Limb (tissue), 2 donors: Measurements from ENCODE around the gene MAMSTR.
"Not testable (repeated sequence)": the region's sequence is repeated elsewhere in the genome, so short reads cannot be mapped to it uniquely, and the experiment has no call there.

Experiments used
- DNase-seq, 2 donors: peaks; one replicate each; pipeline ENCODE4 v3.0.0-alpha.2; 2016; ENCODE audit errors: extremely low spot score in 2 of 2

The MAMSTR gene, protein sequence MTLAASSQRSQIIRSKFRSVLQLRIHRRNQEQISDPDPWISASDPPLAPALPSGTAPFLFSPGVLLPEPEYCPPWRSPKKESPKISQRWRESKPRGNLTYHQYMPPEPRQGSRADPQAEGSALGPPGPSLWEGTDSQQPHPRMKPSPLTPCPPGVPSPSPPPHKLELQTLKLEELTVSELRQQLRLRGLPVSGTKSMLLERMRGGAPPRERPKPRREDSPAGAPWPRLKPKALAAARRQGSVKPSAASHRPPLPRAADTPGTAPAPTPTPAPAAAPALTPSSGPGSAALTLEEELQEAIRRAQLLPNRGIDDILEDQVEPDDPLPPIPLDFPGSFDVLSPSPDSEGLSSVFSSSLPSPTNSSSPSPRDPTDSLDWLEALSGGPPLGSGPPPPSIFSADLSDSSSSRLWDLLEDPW

DNA sequence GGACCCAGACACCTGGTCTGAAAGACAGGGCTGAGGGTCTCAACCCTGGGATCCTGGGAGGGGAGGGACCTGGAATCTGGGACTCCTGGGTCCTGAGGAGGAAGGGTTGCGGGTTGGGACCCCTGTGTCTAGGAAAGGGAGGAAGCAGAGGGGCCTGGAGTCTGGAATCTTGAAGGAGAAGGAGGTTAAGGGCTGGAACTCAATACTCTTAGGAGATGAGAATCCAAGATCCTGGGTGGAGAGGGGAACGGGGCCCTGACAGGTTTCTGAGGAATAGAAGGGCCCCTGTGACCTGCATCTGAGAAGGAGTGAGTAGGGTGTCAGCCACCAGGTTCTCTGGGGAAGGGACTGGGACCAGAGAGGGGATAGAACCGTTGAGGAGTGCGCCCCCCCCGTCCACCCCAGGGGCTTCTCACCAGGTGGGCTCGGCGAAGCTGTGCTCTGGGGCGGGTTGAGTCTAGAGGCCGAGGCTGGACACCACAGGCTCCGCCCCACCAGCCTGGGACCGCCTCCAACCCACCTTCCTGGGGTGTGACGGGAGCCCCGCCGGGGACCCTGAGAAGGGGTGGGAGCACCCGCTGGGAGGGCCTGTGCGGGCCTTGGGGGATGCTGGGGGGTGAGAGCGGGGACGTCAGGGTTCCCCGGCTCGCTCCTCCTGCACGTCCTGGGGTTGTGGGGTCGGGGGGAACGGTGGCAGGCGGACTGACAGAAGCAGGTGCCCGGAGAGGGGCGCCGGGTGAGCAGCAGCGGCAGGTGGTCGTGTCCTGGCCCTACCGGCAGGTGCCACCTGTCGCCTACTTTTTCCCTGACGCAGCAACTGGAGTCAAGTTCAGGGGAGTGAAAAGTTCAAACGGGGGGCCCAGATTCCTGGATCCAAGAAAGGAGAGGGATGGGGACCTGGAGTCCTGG, at the start of gene MAMSTR:
TSS of gene MAMSTR (minus strand) at position 463 of the 909 bp plus-strand sequence. CDS start 694 bp downstream, outside the sequence.
- peak in 1 of 2 donors; percentile 79 for DNase-seq

DNA sequence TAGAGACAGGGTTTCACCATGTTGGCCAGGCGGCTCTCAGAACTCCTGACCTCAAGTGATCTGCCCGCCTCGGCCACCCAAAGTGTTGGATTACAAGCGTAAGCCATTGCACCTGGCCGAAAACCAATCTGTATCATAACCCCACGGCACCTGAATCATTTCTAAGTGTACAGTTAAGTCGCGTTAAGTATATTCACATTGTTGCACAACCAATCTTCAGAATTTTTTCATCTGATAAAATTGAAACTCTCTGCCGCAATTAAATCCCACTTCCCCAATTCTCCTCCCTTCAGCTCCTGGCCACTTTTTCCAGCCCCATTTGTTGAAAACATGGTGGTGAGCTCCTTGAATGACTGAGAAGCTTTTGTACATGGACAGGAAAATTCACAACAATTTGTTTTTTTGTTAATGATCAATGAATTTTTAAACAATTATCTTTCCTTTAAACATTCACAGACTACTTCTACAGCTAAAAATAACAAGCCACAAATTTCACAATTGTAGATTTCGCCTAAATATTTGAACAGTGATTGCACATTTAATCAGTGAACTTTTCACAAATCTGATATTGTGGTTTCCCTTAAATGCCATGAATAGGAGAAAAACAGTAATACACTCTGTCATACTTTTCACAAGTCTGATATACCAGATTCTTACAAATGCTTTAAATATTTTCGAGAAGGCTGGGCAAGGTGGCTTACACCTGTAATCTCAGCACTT, 49.6 kb upstream of the MAMSTR start:
- no peak for DNase-seq

DNA sequence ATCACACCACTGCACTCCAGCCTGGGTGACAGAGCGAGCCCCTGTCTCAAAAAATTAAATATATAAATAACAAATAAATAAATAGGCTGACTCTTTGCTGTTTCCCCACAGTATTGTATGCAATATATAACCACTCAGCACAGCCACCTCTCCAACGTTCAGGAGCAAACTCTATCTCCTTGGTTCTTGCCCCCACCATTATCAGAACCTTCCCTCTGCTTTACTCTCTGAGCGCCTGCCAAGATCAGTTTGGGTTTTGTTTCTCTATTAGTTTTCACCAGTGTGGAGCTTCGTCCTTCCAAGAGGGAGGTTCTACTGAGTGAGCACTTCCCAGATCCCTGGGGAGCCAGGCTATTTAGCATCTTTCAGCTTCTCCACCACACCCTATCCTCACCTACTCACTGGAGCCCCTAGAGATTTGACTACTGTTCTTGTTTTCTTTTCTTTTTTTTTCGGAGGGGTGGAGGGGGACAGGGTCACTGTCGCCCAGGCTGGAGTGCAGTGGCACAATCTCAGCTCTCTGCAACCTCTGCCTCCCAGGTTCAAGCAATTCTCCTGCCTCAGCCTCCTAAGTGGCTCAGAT, 48.7 kb upstream of the MAMSTR start:
- not testable (repeated sequence) for DNase-seq

DNA sequence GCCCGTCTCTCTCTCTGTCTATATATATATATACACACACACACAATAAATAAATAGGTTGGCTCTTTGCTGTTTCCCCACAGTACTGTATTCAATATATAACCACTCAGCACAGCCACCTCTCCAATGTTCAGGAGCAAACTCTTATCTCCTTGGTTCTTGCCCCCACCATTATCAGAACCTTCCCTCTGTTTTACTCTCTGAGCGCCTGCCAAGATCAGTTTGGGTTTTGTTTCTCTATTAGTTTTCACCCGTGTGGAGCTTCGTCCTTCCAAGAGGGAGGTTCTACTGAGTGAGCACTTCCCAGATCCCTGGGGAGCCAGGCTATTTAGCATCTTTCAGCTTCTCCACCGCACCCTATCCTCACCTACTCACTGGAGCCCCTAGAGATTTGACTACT, 46.3 kb upstream of the MAMSTR start:
- not testable (repeated sequence) for DNase-seq

DNA sequence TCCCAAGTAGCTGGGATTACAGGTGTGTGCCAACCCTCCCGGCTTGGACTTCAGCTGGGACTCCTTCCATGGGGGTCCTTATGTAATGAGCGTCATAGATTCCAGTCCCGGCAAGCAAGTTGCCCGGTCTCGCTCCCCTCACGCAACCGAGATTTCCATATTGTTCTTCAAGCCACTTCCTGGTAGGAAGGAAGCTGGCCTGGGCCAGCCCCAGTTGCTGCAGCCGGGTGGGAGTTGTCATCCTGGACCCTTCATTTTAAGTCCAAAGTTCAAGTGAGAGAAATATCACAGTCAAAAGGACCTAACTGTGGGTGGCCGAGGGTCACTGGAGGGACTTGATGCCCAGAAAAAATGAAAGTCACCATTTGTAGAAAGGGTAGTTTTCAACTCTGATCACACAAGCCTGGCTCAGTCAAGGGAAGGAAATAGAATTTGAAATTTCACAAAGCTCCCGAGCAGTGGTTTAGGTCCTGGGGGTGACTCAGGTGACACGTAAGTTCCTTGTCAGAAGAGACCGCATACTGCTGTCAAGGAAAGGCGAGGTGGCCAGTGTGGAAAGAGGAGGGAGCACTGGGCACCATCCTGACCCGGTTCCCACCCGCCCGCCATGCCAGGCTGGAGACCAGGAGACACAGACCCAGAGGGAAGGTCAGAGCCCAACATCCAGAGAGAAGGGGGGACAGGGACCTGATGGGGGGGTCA, 41.1 kb upstream of the MAMSTR start:
- no peak for DNase-seq

DNA sequence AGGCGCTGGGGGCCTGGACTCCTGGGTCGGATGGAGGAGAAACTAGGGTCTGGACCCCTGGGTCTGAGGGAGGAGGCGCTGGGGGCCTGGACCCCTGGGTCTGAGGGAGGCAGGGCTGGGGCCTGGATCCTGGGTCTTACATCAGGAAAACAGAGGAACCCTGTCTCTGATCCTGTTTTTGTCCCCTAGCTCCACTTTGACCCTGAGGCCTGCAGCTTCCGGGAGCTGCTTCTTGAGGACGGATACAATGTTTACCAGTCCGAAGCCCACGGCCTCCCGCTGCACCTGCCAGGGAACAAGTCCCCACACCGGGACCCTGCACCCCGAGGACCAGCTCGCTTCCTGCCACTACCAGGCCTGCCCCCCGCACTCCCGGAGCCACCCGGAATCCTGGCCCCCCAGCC, 38.2 kb upstream of the MAMSTR start:
- no peak for DNase-seq

DNA sequence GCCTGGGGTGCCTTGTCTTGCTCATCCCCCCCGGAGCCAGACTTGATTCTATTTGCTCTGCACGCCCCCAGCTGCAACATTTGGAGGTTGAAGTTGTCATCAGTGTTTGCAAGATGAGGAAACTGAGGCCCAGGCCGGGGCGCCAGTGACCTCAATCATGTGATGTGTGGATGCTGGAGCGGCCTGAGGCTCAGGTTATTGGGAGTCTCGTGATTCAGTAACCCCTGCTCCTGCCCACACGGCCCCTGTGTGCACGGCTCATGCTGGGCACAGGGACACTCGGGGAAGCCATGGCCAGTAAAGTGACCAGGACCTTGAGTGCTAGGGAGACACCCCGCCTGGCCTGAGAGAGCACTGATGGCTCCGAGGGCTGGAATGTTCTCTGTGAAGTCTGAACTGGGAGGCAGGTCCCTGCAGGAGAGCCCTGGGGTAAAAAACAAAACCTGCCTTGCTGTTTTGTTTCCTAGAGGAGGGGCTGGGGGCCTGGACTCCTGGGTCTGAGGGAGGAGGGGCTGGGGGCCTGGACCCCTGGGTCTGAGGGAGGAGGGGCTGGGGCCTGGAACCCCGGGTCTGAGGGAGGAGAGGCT, 37.7 kb upstream of the MAMSTR start:
- no peak for DNase-seq

DNA sequence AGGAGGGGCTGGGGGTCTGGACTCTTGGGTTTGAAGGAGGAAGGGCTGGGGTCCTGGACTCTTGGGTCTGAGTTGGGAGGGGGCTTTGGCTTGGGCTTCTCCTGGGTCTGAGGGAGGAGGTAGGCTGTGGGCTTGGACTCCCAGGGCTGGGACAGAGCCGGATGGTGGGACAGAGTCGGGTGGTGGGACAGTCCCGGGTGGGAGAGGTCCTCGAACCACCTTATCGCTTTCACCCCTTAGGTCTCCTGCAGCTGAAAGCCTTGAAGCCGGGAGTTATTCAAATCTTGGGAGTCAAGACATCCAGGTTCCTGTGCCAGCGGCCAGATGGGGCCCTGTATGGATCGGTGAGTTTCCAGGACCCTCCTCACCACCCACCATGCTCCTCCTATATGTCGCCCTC, 37.2 kb upstream of the MAMSTR start:
- no peak for DNase-seq

DNA sequence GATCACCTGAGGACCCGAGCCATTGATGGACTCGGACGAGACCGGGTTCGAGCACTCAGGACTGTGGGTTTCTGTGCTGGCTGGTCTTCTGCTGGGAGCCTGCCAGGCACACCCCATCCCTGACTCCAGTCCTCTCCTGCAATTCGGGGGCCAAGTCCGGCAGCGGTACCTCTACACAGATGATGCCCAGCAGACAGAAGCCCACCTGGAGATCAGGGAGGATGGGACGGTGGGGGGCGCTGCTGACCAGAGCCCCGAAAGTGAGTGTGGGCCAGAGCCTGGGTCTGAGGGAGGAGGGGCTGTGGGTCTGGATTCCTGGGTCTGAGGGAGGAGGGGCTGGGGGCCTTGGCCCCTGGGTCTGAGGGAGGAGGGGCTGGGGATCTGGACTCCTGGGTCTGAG, 36.7 kb upstream of the MAMSTR start:
- DNase-seq, result no peak

DNA sequence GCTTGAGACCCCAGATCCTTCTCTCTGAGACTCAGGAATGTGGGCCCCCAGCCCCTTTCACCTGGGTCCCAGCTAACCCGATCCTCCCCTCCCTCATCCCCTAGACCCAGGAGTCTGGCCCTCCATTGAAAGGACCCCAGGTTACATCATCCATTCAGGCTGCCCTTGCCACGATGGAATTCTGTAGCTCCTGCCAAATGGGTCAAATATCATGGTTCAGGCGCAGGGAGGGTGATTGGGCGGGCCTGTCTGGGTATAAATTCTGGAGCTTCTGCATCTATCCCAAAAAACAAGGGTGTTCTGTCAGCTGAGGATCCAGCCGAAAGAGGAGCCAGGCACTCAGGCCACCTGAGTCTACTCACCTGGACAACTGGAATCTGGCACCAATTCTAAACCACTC, 36.3 kb upstream of the MAMSTR start:
- no peak for DNase-seq

DNA sequence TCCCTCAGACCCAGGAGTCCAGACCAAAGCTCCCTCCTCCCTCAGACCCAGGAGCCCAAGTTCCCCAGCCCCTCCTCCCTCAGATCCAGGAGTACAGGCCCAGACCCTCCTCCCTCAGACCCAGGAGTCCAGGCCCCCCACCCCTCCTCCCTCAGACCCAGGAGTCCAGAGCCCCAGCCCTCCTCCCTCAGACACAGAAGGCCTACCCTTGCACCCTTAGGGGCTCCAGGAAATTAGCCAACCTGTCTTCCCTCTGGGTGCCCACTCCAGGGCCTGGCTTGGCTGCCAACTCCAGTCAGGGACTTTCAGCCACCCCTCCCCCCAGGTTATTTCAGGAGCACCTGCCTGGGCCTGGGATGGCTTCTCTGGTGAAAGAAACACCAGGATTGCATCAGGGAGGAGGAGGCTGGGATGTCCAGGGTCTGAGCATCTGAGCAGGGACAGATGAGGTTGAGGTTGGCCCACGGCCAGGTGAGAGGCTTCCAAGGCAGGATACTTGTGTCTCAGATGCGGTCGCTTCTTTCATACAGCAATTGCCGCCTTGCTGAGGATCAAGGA, 35.6 kb upstream of the MAMSTR start, which contains the start of gene FGF21:
TSS of gene FGF21 (plus strand) at position 441 of the 558 bp plus-strand sequence. CDS start 713 bp downstream, outside the sequence.
- DNase-seq, result no peak

DNA sequence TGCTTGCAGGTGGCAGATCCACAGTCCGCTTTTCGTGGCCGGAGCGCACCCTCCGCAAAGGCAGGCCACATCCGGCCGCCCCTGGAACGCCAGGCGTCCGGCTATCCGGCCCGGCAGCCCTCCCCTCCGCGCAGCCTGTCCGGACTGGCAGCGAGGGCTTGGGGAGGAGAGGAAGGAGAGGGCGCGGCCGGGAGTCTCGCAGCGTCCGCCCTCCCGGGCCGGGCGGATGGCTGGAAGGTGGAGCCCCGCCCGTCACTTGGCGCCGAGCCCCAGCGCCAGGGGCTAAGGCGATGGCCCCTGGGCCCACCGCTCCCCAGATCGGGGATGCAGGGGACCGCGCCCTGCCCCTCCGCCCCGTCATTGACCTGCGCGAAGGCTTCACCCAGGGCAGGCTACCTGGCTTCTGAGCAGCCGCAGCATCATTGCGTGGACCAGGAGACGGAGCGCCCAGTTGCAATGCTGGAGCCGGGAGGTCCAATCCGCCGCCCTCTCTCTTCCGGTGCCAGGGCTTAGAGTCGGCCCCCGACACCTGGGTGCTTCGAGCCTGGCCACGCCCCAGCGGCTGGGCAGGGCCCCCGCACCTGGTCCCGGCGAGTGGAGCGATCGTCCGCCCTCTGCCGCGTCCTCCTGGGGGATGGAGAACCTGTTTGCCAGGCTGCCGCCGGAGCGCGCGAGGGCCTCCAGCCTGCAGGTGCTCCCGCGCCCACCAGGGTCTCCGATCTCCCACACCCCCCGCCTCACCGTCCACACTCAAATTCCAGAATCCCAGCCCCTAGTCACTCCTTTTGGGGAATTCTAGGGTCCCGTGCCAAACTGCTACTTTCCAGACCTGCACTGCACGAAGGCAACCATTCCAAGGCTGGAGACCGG, 33.2 kb upstream of the MAMSTR start, which contains the start of gene FUT1:
TSS of gene FUT1 (minus strand) at position 146 of the 870 bp plus-strand sequence. CDS start 1,360 bp downstream, outside the sequence.
- peak in 1 of 2 donors; percentile 67 for DNase-seq

DNA sequence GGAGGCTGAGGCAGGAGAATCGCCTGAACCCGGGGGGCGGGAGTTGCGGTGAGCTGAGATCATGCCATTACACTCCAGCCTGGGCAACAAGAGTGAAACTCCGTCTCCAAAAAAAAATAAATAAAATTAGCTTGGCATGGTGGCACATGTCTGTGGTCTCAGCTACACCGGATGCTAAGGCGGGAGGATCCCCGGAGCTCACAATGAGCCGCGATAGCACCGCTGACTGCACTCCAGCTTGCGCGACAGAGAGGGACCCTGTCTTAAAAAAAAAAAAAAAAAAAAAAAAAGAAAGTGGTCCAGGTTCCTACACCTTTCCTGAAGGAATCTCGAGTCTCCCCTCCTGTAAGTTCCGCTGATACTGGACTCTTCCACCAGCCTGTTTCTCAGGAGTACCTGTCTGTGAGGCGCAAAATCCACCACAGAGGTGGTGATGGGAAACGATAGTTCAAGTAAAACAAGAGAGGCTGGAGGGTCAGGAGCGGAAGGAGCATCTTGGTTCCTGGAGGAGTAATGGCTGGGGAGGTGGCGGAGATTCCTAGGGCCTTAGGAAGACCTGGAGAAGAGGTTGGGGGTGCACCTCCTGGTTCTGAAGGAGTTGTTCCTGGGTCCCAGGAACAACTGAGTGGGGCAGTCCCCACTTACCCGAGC, 32.4 kb upstream of the MAMSTR start:
- DNase-seq, result no peak

DNA sequence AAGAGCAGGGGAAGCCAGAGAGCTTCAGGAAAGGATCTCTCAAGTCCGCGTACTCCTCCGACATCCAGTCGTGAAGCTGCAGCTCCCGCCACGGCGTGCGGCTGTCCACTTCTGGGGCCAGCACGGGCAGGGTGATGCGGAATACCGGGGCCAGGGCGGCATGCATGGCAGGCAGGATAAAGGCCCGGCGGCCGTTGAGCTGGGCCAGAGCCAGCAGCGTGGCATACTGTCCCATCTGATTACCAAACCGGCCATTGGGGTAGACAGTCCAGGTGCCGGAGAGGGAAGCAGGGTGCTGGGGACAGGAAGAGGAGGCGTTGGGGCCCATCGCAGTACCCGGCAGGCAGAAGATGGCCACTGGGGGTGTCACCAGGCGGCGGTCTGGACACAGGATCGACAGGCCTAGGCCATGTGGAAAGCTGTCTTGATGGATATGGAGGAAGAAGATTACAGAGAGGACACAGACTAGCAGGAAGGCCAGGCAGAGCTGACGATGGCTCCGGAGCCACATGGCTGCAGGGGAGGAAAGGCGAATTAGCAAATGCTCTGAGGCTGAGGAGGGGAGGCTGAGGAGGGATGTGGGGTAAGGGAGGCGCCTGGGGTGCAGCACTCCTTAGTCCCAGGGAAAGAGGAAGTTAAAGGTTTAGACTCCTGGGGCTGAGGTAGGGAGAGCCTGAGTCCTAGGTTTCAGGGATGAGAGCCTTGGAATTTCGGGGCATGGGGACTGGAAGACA, 31.4 kb upstream of the MAMSTR start:
- DNase-seq, result no peak

DNA sequence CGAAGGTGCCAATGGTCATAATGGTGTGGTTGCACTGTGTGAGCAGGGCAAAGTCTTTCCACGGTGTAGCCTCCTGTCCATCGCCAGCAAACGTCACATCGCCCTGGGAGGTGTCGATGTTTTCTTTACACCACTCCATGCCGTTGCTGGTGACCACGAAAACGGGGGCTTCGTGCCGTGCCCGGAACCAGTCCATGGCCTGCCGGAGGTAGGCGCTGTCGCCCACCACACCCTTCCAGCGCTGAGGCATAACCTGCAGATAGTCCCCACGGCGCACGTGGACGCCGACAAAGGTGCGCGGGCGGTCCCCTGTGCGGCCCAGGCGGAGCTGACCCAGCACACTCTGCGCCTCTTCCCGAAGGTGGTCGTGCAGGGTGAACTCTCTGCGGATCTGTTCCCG, 30.8 kb upstream of the MAMSTR start:
- no peak for DNase-seq

DNA sequence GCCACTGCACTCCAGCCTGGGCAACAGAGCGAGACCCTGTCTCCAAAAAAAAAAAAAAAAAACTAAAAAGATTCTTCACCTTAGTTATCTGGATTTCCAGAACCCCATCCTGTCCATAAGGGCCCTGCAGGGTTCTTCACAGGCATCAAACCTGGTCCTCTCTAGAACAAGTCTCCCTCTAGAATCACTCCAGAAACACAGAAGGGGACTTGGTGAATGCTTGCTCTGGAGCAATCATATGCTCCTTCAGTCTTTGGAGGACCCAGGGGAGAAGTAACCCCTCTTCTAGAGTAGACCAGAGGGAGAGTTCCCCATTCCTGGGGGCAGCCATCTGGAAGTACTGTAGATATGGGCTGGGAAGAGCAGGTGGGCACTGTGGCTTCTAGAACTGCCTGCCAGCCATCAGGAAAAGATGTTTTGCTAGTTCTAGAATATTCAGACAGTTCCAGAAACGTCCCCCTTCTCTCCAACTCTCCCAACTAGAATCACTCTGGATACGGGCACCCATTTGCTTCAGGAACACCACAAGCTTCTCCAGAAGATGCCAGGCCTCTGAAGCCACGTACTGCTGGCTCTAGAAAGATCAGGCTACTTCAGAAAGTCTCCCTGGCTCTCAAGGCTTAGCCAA, 30.2 kb upstream of the MAMSTR start:
- DNase-seq, result no peak
